ENCODE data around the gene HHIPL1. TPM values are rescaled to one million over a fixed set of nuclear protein-coding genes. Genes with fewer than 3 reads are reported as not detected.

Gene HHIPL1
- total RNA-seq, 1 experiment from 2014 or later: 0.84 TPM

GRCh38 chr14:99673305-99674063 is 28.6 kb downstream of the HHIPL1 start:
- no peak for DNase-seq (ENCODE audit: extremely low read depth, low read depth)

- DNase-seq (ENCODE audit: extremely low read depth, low read depth): no peak
Observed at GRCh38 chr14:99674064-99674650, 29.2 kb downstream of the HHIPL1 start.

- DNase-seq (ENCODE audit: extremely low read depth, low read depth): no peak
Observed at GRCh38 chr14:99674776-99675381, 29.9 kb downstream of the HHIPL1 start.

GRCh38 chr14:99675382-99675835 is 30.5 kb downstream of the HHIPL1 start:
- DNase-seq (ENCODE audit: extremely low read depth, low read depth): no peak

- DNase-seq (ENCODE audit: extremely low read depth, low read depth): no peak
Observed at GRCh38 chr14:99675951-99676350, 31.0 kb downstream of the HHIPL1 start.

GRCh38 chr14:99676657-99677056 is 31.7 kb downstream of the HHIPL1 start:
- DNase-seq (ENCODE audit: extremely low read depth, low read depth): no peak

- no peak for DNase-seq (ENCODE audit: extremely low read depth, low read depth)
Observed at GRCh38 chr14:99677231-99678140, 32.6 kb downstream of the HHIPL1 start.

GRCh38 chr14:99678198-99678597 is 33.3 kb downstream of the HHIPL1 start:
- no peak for DNase-seq (ENCODE audit: extremely low read depth, low read depth)

GRCh38 chr14:99679111-99679510 is 34.2 kb downstream of the HHIPL1 start:
- no peak for DNase-seq (ENCODE audit: extremely low read depth, low read depth)

- no peak for DNase-seq (ENCODE audit: extremely low read depth, low read depth)
Observed at GRCh38 chr14:99679543-99679942, 34.6 kb downstream of the HHIPL1 start.

- no peak for DNase-seq (ENCODE audit: extremely low read depth, low read depth)
Observed at GRCh38 chr14:99679996-99680395, 35.1 kb downstream of the HHIPL1 start.

- DNase-seq (ENCODE audit: extremely low read depth, low read depth): no peak
Observed at GRCh38 chr14:99681101-99681831, 36.3 kb downstream of the HHIPL1 start.

GRCh38 chr14:99681832-99682148 is 36.9 kb downstream of the HHIPL1 start:
- no peak for DNase-seq (ENCODE audit: extremely low read depth, low read depth)

GRCh38 chr14:99682809-99683618 is 38.1 kb downstream of the HHIPL1 start:
- DNase-seq (ENCODE audit: extremely low read depth, low read depth): peak; percentile 72

- DNase-seq (ENCODE audit: extremely low read depth, low read depth): peak; percentile 99
Observed at GRCh38 chr14:99683619-99684409, 38.9 kb downstream of the HHIPL1 start, which contains the start of gene CYP46A1. CYP46A1 (plus strand) TSS chr14:99684298; CDS start chr14:99684418, 120 bp downstream.

GRCh38 chr14:99684410-99684934 is 39.5 kb downstream of the HHIPL1 start:
- no peak for DNase-seq (ENCODE audit: extremely low read depth, low read depth)

- no peak for DNase-seq (ENCODE audit: extremely low read depth, low read depth)
Observed at GRCh38 chr14:99685151-99685591, 40.2 kb downstream of the HHIPL1 start.

- DNase-seq (ENCODE audit: extremely low read depth, low read depth): no peak
Observed at GRCh38 chr14:99685596-99685995, 40.7 kb downstream of the HHIPL1 start.
